Heart right ventricle (tissue), 16 donors: ENCODE results near the gene MBTPS1. TPM values are rescaled to one million over a fixed set of nuclear protein-coding genes. Genes with fewer than 3 reads are reported as not detected.

Experiments
- ATAC-seq, 8 donors: fragments of 200-7000 bp; cut with Tn5 transposase; one replicate each; pipeline ENCODE4 v1.9.1; 2020; ENCODE audit warnings: mild to moderate bottlenecking in 8 of 8, moderate library complexity in 8 of 8, moderate number of reproducible peaks in 1 of 8
- DNase-seq, 2 donors: peaks; one replicate each; pipeline ENCODE4 v3.0.0-alpha.2; 2020
- H3K27ac ChIP-seq, 10 donors: fragments of 200-600 bp; sonication (generic) in 2 of 10; one replicate each; pipeline versions ENCODE4 v1.5.0 to v1.8.0; 2020 to 2022; ENCODE audit warnings: mild to moderate bottlenecking in 3 of 10
- H3K27me3 ChIP-seq, 7 donors: fragments of 200-600 bp; one replicate each; pipeline ENCODE4 v1.8.0; 2021 to 2022; ENCODE audit warnings: mild to moderate bottlenecking in 2 of 7
- H3K36me3 ChIP-seq, 9 donors: fragments of 200-600 bp; sonication (generic) in 1 of 9; one replicate each; pipeline versions ENCODE4 v1.5.0 to v1.8.0; 2020 to 2022; ENCODE audit warnings: mild to moderate bottlenecking in 2 of 9
- H3K4me1 ChIP-seq, 9 donors: fragments of 200-600 bp; sonication (generic) in 1 of 9; one replicate each; pipeline versions ENCODE4 v1.5.0 to v1.8.0; 2020 to 2022; ENCODE audit warnings: mild to moderate bottlenecking in 4 of 9
- H3K4me3 ChIP-seq, 10 donors: fragments of 200-600 bp; sonication (generic) in 2 of 10; one replicate each; pipeline versions ENCODE4 v1.5.0 to v1.8.0; 2020 to 2022; ENCODE audit warnings: mild to moderate bottlenecking in 7 of 10, moderate library complexity in 2 of 10
- H3K9me3 ChIP-seq, 11 donors: fragments of 200-600 bp in 10 of 11; sonication (generic) in 2 of 11; one replicate each; pipeline versions ENCODE4 v1.5.0 to v1.8.0; 2013 to 2022; ENCODE audit warnings: mild to moderate bottlenecking in 2 of 11, control low read depth in 1 of 11, moderate library complexity in 1 of 11
- CTCF ChIP-seq, 9 donors: fragments of 200-600 bp; sonication (generic) in 2 of 9; IDR thresholded peaks; one replicate each; pipeline versions ENCODE4 v1.5.0 to v1.8.0; 2021 to 2022; ENCODE audit warnings: antibody characterized with exemption in 9 of 9, mild to moderate bottlenecking in 5 of 9, moderate library complexity in 1 of 9
- WGBS, 2 donors: extraction: QIAGEN DNeasy Blood & Tissue Kit; methylation state at CpG; one replicate each; pipeline ENCODE4 v1.1.7; 2013; ENCODE audit warnings: inconsistent platforms in 1 of 2; 5-methylcytosine and 5-hydroxymethylcytosine counted together
- intact Hi-C, 10 donors: fragments of 100-400 bp; cut with DNase I; formaldehyde crosslinking; loops; one replicate each; pipeline versions ENCODE4 v1.11.1 to v1.14.2; 2022
- polyA plus RNA-seq, 2 donors: library from polyadenylated mRNA; stranded (reverse); fragments of 200-250 nt; gene quantifications; one replicate each; pipeline ENCODE4 v1.2.3, GENCODE V29; 2013
- total RNA-seq, 10 donors: library from RNA; stranded (reverse); fragmentation: NEBNext Ultra II Directional in 3 of 10; extraction: Animal tissue kit (Norgen Biotek cat#: 25700) in 3 of 10; gene quantifications; one replicate each; pipeline versions ENCODE4 v1.2.1 to v1.2.4, GENCODE V29; 2021 to 2023
- donor health status: Arrhythmogenic right ventricular cardiomyopathy.
- donor health status: ischemic (EF 13 %, LVEDD 7.1; RV severe dilation, severe dysfunction).
- donor health status: healthy with polysubstance abuse.
- donor health status: DM: no; HTN: yes; CAD: no.
- donor health status: DM: no; HTN: no; CAD: no.
- donor health status: ischemic (EF 25% LVEDD 6.9; RV normal size, moderate dysfunction).
- donor health status: ischemic (EF 25% LVEDD 5.7; RV mildly dilated, moderate dysfunction).
- donor health status: healthy.
- donor health status: DM: yes; HTN: yes; CAD: no.
- donor health status: Ischemic cardiomyopathy.
- donor health status: ischemic (EF 35%, LVEDD 5.7; RV mildly dilated, moderate dysfunction).
- donor health status: nonischemic (EF 11% LVEDD 7.7; RV severe dilation, severe dysfunction).
- donor health status: DM: yes; HTN: yes; CAD: no.
- donor health status: PGD.
- donor health status: ischemic (EF 29% LVEDD 5.4; RV normal size, mild dysfunction).
- donor health status: nonischemic (EF 23%, LVEDD 6.1; RV moderate dilation, normal function).

Gene MBTPS1
- total and polyA plus RNA-seq, 12 donors = 41.4 to 122 (median 66.0) TPM

DNA sequence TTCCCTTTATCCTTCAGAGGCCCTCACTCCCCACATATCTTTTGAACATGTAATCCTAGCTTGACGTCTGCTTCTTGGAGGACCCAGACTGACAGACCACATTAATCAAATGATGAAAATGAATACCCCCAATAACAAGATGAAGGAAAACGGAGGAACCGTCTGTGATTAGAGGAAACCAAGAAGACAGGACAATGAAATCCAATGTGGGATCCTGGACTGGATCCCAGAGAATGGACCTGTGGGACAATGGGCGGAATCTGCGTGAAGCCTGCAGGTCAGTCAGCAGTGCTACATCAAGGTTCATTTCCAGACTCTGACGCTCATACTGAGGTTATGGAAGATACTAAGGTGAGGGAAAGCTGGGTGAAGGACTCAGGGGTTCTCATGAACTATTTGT lies 35.9 kb downstream of the MBTPS1 start:
- no peak for DNase-seq
- Histone ChIP-seq H3K9me3 (no peaks in the 10 kb centered on the region), H3K36me3 (peaks cover 0 to 98% (median 29%) of the 10 kb centered on the region in 9 donors), H3K27ac (peak overlapping the region in 5 of 10 donors; percentile 7 to 47 (median 42)), H3K27me3 (no peaks in the 10 kb centered on the region), H3K4me1 (peaks cover 0 to 33% (median 16%) of the 10 kb centered on the region in 9 donors), H3K4me3 (no peak overlapping the region)
- intact Hi-C loops = loop anchor here in 6 of 10 donors (5.0 to 10.0 kb wide), 5 partner anchors 36 to 404 kb away; partner anchors contain the start of gene MBTPS1 (in 1 of the 6)
- WGBS, 2 donors = 70 to 77% methylated on average over 6 of the region's 6 CpGs
- no peak for ATAC-seq
- TF ChIP-seq CTCF (IDR thresholded peaks at IDR 0.05) = no peak

GRCh38 chr16:84080378-84080777 lies 36.4 kb downstream of the MBTPS1 start:
- intact Hi-C loops = loop anchor here in 6 of 10 donors (5.0 to 10.0 kb wide), 5 partner anchors 37 to 404 kb away; partner anchors contain the start of gene MBTPS1 (in 1 of the 6)
- ATAC-seq (peak; percentile 44 to 84 (median 79)), DNase-seq (peak in 1 of 2 donors; percentile 59)
- Histone ChIP-seq H3K4me3 (no peak overlapping the region), H3K9me3 (no peaks in the 10 kb centered on the region), H3K4me1 (peaks cover 0 to 35% (median 21%) of the 10 kb centered on the region in 9 donors), H3K27me3 (no peaks in the 10 kb centered on the region), H3K27ac (peak overlapping the region in 6 of 10 donors; percentile 7 to 47 (median 40)), H3K36me3 (peaks cover 0 to 98% (median 30%) of the 10 kb centered on the region in 9 donors)
- no peak for TF ChIP-seq CTCF (IDR thresholded peaks at IDR 0.05)
- WGBS, 2 donors = 61 to 71% methylated on average over 8 of the region's 8 CpGs

DNA sequence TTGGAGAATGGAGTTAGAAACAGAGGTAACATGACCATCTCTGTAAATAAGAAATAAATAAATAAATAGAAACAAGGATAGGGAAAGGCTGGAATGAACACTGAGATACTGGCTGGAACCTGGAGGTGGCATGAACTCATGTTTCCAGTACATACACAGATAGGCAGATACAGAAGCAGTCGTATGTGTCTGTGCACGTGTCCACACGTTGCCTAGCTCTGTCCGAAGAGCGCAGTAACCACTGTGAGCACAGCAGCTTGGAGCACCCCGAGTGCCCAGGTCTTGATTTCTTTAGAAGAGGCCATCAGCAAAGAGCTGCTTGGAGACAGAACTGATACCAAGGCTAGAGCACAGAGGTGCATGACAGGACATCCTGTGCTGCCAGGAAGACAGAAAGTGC lies 37.1 kb downstream of the MBTPS1 start:
- H3K36me3 ChIP-seq = peaks cover 0 to 98% (median 36%) of the 10 kb centered on the region in 9 donors
- WGBS, 2 donors = 70 to 76% methylated on average over 6 of the region's 6 CpGs
- peaks cover 0 to 35% (median 22%) of the 10 kb centered on the region in 9 donors for H3K4me1 ChIP-seq
- no peaks in the 10 kb centered on the region for H3K9me3 ChIP-seq
- peak overlapping the region in 5 of 10 donors; percentile 17 to 42 (median 37) for H3K27ac ChIP-seq
- no peak overlapping the region for H3K4me3 ChIP-seq
- DNase-seq (no peak), ATAC-seq (peak in 4 of 8 donors; percentile 23 to 46 (median 26))
- intact Hi-C loops = loop anchor here in 6 of 10 donors (5.0 to 10.0 kb wide), 6 partner anchors 38 to 405 kb away; partner anchors contain the start of genes DNAAF1 (in 1 of the 6), HSDL1 (in 1 of the 6) and MBTPS1 (in 1 of the 6)
- no peaks in the 10 kb centered on the region for H3K27me3 ChIP-seq
- no peak for TF ChIP-seq CTCF (IDR thresholded peaks at IDR 0.05)

GRCh38 chr16:84075376-84075775 lies 41.4 kb downstream of the MBTPS1 start:
- peaks cover 0 to 38% (median 18%) of the 10 kb centered on the region in 9 donors for H3K4me1 ChIP-seq
- TF ChIP-seq CTCF (IDR thresholded peaks at IDR 0.05) = no peak
- no peak for DNase-seq

More at GRCh38 chr16:84075376-84075775, 41.4 kb downstream of the MBTPS1 start:
- peak in 5 of 8 donors; percentile 2 to 23 (median 14) for ATAC-seq
- H3K27me3 ChIP-seq = no peaks in the 10 kb centered on the region
- peak overlapping the region in 9 of 10 donors; percentile 48 to 81 (median 77) for H3K27ac ChIP-seq
- H3K36me3 ChIP-seq = peaks cover 0 to 98% (median 43%) of the 10 kb centered on the region in 9 donors
- intact Hi-C loops = loop anchor here in 1 of 10 donors (10.0 kb wide), 1 partner anchor 69 kb away; the partner anchor contains the start of genes DNAAF1 and HSDL1
- peak overlapping the region in 1 of 10 donors; percentile 9 for H3K4me3 ChIP-seq
- 62 to 76% methylated on average over 11 of the region's 11 CpGs for WGBS, 2 donors
- H3K9me3 ChIP-seq = no peaks in the 10 kb centered on the region
